Lower lobe of right lung (tissue), 2 donors: ENCODE results near the gene PLCE1. TPM values are rescaled to one million over a fixed set of nuclear protein-coding genes. Genes with fewer than 3 reads are reported as not detected.

ENCODE experiments used
- ATAC-seq, 2 donors: fragments of 200-7000 bp; cut with Tn5 transposase; one replicate each; pipeline ENCODE4 v1.9.1; 2020 to 2022; ENCODE audit warnings: mild to moderate bottlenecking in 2 of 2, moderate library complexity in 2 of 2
- DNase-seq: peaks from one replicate; pipeline ENCODE4 v3.0.0-alpha.2; 2020
- H3K27ac ChIP-seq: fragments of 200-600 bp; one replicate; pipeline ENCODE4 v1.8.0; 2022
- H3K27me3 ChIP-seq: fragments of 200-600 bp; one replicate; pipeline ENCODE4 v1.8.0; 2022; ENCODE audit warnings: low read depth
- H3K36me3 ChIP-seq: fragments of 200-600 bp; one replicate; pipeline ENCODE4 v1.8.0; 2022; ENCODE audit warnings: mild to moderate bottlenecking
- H3K4me1 ChIP-seq: fragments of 200-600 bp; one replicate; pipeline ENCODE4 v1.8.0; 2022
- H3K4me3 ChIP-seq: fragments of 200-600 bp; one replicate; pipeline ENCODE4 v1.8.0; 2022; ENCODE audit warnings: mild to moderate bottlenecking
- H3K9me3 ChIP-seq: fragments of 200-600 bp; one replicate; pipeline ENCODE4 v1.8.0; 2022
- CTCF ChIP-seq: fragments of 200-600 bp; IDR thresholded peaks from one replicate; pipeline ENCODE4 v1.8.0; 2022; ENCODE audit warnings: antibody characterized with exemption, mild to moderate bottlenecking
- intact Hi-C: fragments of 100-400 bp; cut with DNase I; formaldehyde crosslinking; loops from one replicate; pipeline ENCODE4 v1.11.0; 2022
- total RNA-seq: library from RNA; stranded (reverse); fragmentation: NEBNext Ultra II Directional; extraction: Animal tissue kit (Norgen Biotek cat#: 25700); gene quantifications from one replicate; pipeline ENCODE4 v1.2.1, GENCODE V29; 2021
- donor health status: DM: no; HTN: yes; CAD: no; lungs with severe emphysema.

The PLCE1 gene
- total RNA-seq, 1 donor from 2014 or later, result 10.5 TPM

- no peaks in the 10 kb centered on the region for H3K9me3 ChIP-seq
- H3K27me3 ChIP-seq, result no peaks in the 10 kb centered on the region
- intact Hi-C loops, result no loop called here
- ATAC-seq (no peak), DNase-seq (no peak)
- H3K27ac ChIP-seq, result no peak overlapping the region
- H3K4me1 ChIP-seq, result peaks cover 21% of the 10 kb centered on the region
- no peak for TF ChIP-seq CTCF
- no peak overlapping the region for H3K4me3 ChIP-seq
- no peaks in the 10 kb centered on the region for H3K36me3 ChIP-seq
Measured at GRCh38 chr10:94011296-94011695, 17.6 kb downstream of the PLCE1 start.

- no peak for DNase-seq
- no peaks in the 10 kb centered on the region for H3K9me3 ChIP-seq
- intact Hi-C loops, result no loop called here
Measured at GRCh38 chr10:94012834-94013233, 19.1 kb downstream of the PLCE1 start.

GRCh38 chr10:94013331-94013760, 19.6 kb downstream of the PLCE1 start:
- Histone ChIP-seq H3K9me3 (no peaks in the 10 kb centered on the region), H3K4me3 (no peak overlapping the region), H3K36me3 (no peaks in the 10 kb centered on the region), H3K27me3 (no peaks in the 10 kb centered on the region), H3K4me1 (peaks cover 7% of the 10 kb centered on the region), H3K27ac (no peak overlapping the region)
- TF ChIP-seq CTCF, result no peak
- ATAC-seq (peak; percentile 66 to 93), DNase-seq (no peak)
- intact Hi-C loops, result no loop called here

More at GRCh38 chr10:94012834-94013233, 19.1 kb downstream of the PLCE1 start:
- H3K27ac ChIP-seq, result no peak overlapping the region
- H3K4me3 ChIP-seq, result no peak overlapping the region
- no peaks in the 10 kb centered on the region for H3K27me3 ChIP-seq
- H3K36me3 ChIP-seq, result no peaks in the 10 kb centered on the region
- ATAC-seq, result peak in 1 of 2 donors; percentile 33
- H3K4me1 ChIP-seq, result peaks cover 7% of the 10 kb centered on the region
- TF ChIP-seq CTCF, result no peak

- Histone ChIP-seq H3K4me3 (no peak overlapping the region), H3K27me3 (no peaks in the 10 kb centered on the region), H3K9me3 (no peaks in the 10 kb centered on the region), H3K27ac (no peak overlapping the region), H3K4me1 (peaks cover 7% of the 10 kb centered on the region), H3K36me3 (no peaks in the 10 kb centered on the region)
- no peak for ATAC-seq
- intact Hi-C loops, result no loop called here
- DNase-seq, result no peak
- TF ChIP-seq CTCF, result no peak
Measured at GRCh38 chr10:94014304-94014703, 20.6 kb downstream of the PLCE1 start.

- Histone ChIP-seq H3K9me3 (no peaks in the 10 kb centered on the region), H3K4me3 (no peak overlapping the region), H3K4me1 (peaks cover 7% of the 10 kb centered on the region), H3K36me3 (no peaks in the 10 kb centered on the region), H3K27ac (no peak overlapping the region), H3K27me3 (no peaks in the 10 kb centered on the region)
- DNase-seq, result no peak
- intact Hi-C loops, result no loop called here
- TF ChIP-seq CTCF, result no peak
- no peak for ATAC-seq
Measured at GRCh38 chr10:94016727-94017714, 23.3 kb downstream of the PLCE1 start.
